Fibroblast of skin of right biceps (primary cell): ENCODE results near the gene B3GALT5.
"Not testable (repeated sequence)": the region's sequence is repeated elsewhere in the genome, so short reads cannot be mapped to it uniquely, and the experiment has no call there.

Experiments used
- DNase-seq: peaks from one replicate; pipeline ENCODE4 v3.0.0-alpha.2; 2013

Gene B3GALT5, protein sequence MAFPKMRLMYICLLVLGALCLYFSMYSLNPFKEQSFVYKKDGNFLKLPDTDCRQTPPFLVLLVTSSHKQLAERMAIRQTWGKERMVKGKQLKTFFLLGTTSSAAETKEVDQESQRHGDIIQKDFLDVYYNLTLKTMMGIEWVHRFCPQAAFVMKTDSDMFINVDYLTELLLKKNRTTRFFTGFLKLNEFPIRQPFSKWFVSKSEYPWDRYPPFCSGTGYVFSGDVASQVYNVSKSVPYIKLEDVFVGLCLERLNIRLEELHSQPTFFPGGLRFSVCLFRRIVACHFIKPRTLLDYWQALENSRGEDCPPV

DNA sequence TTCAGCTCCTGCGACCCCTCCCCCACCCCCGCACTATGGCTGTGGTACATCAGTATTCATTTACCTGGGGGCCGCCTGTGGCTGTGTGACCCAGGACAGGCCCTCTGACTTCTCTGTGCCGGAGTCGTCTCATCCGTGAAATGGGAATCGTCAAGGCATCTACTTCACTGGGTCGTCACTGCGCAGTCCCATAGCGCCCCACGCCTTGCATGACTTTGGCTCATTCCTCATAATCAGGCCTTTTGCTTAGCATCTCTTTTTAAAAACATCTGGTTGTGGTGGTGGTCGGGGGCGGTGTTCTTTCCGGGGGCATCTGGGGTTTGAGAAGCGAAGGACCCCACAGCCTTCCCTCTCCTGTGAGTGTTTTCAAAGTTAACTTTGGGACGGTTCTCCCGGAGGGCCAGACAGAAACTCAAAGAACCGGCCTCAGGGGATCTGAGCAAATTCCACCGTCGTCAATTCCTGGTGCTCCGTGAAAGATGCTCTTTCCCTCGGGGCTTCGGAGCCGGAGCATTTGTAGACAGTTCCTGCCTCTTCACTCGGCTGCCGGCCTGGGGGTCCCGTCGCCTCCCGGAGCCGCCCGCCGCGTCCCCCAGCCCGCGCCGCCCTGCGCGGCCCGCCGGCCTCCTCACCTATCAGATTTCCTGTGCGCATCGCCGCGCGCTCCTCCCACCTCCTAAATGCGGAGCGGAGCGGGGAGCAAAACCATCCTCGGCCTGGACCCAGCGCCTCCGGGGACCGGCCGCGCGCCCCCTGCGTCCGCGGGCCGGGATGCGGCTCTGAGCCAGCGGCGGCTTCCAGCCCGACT, at the start of gene B3GALT5:
TSS of gene B3GALT5 (plus strand) at position 708 of the 808 bp plus-strand sequence. CDS start 47,620 bp downstream, outside the sequence.
- DNase-seq = peak; percentile 64

DNA sequence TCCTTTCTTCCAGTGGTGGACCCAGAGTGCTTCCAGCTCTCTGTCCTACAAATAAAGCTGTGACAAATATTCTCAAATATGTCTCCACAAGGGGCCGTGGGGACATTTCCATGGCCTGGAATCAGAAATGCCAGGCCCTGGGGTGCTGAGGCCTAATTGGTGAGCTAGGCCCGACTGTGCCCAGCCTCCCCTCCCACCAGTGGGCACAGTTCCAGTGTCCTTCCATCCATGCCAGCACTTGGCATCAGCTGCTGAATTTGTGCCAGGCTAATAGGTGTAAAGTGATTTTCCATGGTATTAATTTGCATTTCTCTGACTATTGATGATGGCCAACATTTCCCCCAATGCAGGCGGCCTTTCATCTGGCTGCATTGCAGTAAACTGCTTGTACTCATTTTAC, 48.5 kb upstream of the B3GALT5 start:
- DNase-seq = no peak

DNA sequence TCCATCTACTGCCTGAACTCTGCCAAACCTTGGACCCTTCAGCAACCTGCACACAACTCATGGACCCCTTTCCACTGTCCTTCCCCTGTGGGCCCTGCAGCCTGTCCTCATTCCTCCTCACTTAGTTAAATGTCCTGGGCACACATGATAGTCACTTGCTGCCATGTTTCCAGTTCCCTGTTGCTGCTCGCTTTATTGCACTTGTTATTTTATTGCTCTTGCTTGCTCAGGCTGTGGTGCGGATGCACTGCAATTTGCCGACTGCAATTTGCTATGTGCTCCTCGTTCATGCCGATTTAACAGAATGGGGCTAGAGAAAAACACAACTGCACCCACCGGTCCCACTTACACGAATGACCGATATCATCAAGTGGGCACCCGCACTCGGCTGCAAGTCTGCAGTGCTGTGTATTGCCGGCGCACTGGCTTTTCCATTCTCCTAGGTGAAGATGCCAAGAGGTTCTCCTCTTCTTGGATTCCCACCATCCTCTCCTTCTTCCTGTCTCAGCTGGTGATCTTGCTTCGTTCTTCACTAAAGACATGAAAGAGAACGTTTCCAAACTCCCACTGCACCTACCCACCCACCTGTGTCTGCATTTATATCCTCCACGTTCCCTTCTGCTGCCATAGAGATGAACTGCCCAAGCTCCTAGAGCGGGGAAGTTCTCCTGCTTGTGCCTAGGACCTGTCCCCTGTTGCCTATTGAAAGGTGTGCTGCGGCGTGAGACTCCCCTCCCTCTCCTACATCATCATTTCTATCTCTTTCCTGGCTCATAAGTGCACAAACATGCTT, 45.4 kb upstream of the B3GALT5 start:
- DNase-seq = no peak

DNA sequence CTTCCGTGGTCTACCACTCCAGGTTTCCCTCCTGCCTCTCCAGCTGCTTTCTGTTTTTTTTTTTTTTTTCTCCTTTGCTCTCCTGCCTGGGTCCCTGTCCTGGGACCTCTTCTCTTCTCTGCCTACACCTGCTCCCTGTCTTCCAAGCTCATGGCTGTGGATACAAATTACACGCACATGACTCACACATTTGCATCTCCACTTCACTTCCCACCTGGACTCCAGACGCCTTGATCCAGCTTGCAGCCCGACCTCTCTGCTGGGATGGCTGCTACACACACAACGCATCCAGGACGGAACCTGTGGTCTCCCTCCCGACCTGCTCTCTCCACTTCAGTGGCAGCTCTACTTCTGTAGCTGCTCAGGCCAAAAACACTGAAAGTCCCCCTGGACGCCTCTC, 44.4 kb upstream of the B3GALT5 start:
- DNase-seq = no peak

DNA sequence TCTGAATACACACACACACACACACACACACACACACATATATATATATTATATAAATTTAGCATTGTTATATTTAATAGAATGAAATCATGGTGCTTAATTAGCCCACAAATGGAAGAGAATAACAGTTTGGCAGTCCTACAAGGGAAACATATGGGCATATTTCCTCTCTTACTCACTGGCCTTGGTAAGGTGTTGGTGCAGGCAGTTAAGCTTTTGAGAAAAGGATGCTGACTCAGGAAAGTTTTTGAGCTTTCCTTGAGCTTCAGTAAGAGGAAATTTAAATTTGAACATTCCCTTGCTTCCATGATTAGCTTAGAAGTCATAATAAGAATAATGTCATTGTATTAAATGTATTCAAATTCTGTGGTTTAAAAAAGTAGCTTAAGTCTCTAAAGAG, 37.0 kb upstream of the B3GALT5 start:
- peak; percentile 44 for DNase-seq

DNA sequence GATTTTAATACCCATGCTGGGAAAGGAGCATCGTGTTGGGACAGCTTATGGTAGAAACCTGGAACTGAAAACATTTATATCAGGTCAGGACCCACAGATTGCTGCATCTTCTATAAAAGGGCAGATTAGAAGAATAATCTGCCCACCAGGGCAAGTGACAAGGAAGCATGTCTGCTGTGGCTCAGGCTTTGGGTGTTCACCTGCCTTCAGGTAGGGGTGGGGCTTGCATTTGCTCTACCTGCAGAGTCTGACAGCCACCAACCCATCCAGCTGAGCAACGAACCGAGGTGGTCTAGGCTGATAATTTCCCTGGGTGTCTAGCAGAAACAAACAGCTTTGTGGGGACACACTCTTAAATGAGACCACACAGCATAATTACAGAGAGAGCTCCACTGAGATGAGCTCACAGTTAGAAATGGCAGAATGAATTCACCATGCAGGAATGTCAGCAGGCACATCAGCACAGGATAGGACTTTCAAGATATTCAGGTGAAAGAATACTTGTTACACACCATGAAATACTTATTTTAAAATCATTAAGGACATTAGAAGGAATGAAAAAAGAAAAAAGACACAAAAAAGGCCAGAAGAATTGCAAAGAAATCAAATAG, 36.1 kb upstream of the B3GALT5 start:
- no peak for DNase-seq

DNA sequence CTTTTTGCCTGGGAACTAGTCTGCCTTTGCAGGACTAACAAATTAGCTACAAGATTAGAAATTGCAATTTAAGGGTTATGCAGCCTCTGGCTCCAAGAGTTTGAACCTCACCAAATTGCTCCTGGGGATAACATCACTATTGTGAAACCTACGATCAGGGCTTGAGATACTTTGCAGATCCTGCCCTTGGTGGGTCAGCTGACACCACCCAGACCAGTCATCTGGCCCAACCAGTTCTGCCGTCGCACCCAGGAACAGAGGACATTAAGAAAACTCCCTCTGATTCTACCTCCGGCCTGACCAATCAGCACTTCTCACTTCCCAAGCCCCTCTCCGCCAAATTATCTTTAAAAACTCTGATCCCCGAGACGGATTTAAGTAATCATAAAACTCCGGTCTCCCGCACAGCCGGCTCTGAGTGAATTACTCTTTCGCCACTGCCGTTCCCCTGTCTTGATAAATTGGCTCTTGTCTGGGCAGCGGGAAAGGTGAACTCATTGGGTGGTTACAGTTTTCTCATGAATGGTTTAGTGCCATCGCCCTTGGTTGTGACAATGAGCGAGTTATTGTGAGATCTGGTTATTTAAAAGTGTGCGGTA, 32.9 kb upstream of the B3GALT5 start:
- DNase-seq = no peak

DNA sequence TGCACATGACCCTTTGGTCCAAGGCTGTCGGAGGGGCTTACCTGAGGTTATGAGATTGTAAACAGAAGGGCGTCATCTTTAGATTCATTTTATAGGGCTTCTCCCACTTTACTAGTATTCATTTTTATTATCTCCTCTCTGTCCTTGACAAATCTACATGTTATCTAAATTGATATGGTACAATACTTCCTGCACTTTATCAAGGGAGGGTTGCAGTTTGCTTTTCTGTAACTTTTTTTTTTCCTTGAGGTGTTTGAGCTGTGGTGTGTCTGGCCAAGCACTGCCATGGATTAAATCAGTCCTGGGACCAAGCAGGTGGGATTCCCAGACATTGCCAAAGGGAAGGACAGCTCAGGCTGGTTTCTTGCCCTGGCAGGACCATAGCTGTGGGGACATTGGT, 32.0 kb upstream of the B3GALT5 start:
- no peak for DNase-seq

DNA sequence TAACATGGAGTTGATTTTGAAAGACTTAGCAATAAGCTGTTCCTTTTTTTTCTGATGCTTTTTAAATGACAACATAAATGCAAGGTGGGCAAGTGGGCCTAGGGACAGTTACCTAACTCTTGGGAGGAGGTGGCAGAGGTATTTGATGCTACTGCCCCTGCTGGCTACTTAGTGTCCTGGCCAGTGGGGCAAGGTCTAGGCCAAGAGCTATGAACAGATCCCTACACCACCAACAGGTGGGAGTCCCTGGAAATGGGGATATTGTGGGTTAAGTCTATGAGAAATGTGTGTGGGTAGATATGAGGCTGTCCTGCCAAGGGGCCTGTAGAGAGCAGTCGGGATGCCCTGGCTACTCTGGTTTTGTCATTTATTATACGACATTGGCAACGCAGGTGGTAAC, 31.3 kb upstream of the B3GALT5 start:
- DNase-seq = no peak

DNA sequence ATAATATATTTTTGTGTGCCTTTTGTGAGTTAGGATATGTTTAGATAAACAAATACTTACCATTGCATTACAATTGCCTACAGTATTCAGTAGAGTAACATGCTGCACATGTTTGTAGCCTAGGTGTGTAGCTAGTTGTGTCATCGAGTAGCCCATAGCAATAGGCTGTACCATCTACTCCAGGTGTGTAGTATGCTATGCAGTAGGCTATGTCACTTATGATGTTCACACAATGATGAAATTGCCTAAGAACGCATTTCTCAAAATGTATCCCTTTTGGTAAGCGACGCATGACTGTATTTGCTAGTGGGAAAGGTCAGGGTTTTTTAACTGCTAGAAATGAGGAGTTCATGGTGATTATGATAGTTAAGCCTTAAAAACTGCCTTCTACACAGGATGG, 30.0 kb upstream of the B3GALT5 start:
- no peak for DNase-seq

DNA sequence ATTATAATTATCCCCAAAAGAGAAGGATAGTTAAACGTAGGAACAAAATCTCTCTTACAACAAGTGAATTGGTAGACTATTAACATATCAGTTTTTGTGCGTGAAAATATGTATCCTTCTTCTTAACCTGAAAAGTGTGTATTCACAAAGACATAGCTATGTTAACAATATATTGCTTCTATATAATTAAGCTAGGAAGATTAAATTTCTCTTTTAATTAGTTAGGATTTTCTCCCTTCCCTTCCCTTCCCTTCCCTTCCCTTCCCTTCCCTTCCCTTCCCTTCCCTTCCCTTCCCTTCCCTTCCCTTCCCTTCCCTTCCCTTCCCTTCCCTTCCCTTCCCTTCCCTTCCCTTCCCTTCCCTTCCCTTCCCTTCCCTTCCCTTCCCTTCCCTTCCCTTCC, 29.2 kb upstream of the B3GALT5 start:
- DNase-seq = not testable (repeated sequence)

DNA sequence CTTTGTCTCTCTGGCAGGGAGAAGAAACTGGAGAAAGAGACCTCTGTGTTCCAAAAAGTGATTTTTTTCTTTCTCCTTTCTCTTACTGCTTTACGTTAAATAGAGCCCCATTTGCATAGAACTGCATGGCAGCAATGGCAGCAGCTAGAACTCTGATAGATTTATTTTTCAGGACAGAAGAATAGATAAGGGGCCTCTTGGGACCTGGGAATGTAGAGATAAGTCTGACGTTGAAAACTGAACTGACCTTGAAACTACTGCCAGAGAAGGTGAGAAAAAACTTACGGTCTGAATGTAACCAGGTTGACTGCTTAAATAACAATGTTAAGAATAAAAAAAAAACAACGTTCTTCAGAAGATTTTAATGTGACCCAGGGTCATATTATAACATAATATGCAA, 25.4 kb upstream of the B3GALT5 start:
- no peak for DNase-seq

DNA sequence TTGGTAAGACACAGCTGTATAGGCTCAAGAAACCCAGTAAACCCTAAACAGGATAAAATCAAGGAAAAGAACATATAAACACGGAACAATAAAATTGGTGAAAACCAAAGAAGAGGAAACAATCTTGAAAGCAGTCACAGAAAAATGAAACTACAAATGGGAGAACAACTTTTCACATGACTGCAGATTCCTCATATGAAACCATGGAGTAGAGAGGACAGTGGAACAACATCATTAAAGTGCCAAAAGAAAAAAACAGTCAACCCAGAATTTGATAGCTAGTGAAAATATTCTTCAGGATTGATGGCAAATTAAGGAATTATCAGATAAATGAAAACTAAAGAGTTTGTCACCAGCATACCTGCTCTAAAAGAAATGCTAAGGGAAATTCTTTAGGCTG, 23.9 kb upstream of the B3GALT5 start:
- DNase-seq = no peak

DNA sequence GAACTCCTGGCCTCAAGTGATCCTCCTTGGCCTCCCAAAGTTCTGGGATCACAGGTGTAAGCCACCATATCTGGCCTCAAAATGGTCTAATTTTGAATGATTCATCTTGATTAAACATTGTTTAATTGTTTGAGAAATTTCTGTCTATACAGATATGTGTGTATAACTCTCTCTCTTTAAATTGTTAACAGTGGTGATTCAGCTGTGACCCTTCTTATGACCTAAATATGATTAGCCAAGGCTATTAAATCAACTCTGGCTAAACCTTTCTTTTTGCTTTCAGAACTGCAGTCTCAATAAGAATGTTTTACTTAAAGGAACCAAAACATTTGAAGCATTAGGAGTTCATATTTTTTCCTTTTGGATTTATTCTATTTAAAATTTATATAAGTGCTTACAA, 19.2 kb upstream of the B3GALT5 start:
- no peak for DNase-seq

DNA sequence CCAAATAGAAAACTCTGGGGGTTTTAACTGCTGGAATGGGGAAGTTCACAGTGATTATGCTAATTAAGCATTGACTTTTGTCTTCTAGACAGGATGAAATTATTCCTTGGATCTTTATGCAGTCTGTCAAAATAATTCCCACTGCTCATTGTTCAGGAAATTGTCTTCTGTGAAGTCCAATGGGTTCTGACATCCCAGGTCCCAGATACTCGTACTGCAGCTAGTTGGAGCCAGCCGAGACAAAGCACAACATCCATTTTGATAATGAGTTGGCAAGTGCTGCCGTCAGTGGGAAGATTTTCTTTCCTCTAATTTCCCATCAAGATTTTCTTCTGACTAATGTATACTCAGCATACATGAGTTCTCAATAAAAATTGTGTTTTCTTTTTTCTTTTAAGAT, 17.3 kb upstream of the B3GALT5 start:
- no peak for DNase-seq

DNA sequence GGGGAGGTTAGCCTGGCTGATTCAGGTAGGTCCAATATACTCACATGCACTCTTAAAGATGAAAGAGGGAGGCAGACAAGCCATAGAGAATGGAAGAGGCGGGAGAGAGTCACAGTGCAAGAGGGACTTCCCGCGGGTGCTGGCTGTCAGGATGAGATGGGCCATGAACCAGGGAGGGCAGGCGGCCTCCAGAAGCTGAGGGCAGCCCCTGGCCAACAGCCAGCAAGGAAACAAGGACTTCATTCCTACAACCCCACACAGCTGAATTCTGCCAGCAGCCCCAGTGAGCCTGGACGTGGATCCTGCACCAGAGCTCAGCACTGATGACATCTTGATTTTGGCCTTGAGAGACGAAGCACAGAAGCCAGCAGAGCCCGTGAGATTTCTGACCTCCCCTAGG, 15.1 kb upstream of the B3GALT5 start:
- no peak for DNase-seq

DNA sequence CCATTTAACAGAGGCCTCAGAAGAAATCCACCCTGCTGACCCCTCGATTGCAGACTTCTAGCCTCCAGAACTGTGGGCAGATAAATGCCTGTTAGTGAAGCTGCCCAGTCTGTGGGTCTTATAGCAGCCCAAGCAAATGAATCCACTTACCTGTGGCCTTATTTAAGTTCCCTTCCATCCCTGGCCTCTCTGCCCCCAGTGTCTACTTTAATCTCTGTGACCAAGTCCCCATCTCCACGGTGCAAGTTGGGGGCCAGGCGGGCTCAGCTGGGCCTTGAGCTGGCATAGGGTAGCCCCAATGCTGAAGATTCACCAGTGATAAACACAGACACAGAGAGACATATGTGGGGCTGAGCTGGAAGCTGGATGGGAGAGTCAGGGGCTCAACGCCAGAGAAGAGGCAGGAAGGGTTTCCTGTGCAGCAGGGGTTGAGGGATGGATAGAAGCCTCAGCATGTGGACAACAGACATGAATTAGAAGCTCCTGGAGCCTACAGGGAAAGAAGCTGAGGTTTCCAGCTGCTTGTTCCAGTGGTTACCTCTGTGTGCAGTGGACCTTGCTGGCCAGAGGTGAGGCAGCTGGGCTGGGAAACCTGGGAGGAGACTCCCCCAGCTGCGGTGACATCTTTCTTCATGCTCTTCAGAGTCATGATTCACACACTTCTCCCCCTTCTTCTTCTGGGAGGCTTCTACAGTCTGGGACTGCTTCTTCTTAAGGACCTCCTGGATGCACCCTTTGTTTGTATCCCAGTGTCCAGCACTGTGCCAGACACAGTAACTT, 13.4 kb upstream of the B3GALT5 start:
- DNase-seq = no peak

DNA sequence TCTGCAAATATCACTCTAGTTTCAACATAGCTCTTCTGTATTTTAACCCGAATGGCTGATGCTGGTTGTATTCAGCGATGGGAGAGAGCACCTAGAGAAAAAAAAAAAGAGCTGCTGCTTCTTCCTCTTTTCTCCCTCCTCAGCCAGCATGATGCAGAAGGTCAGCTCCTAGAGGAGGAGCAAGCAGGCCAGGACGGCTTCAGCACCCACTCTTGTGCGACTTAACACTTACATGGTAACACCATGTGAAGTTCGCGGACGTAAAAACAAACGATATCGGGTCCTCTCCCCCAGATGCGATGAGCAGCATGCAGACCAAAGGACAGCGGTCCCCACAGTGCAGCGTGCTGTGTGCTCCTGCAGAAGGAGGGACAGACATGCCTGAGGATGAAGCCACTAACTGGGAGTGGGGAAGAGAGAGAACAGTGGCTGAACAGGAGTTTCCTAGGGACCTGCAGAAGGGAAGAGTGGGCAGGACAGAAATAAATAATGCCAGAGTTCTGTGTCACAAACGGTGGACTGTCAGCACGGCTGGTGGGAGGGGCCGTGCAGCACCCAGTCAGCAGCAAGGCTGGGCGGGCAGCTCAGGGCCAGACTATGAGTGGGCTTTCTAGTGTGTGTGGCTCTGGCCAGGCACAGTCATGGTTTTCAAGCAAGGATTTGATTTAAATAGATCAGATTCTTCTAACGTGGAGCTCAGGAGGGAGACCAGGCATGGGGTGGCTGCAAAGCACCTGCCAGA, 11.4 kb upstream of the B3GALT5 start:
- peak; percentile 7 for DNase-seq

DNA sequence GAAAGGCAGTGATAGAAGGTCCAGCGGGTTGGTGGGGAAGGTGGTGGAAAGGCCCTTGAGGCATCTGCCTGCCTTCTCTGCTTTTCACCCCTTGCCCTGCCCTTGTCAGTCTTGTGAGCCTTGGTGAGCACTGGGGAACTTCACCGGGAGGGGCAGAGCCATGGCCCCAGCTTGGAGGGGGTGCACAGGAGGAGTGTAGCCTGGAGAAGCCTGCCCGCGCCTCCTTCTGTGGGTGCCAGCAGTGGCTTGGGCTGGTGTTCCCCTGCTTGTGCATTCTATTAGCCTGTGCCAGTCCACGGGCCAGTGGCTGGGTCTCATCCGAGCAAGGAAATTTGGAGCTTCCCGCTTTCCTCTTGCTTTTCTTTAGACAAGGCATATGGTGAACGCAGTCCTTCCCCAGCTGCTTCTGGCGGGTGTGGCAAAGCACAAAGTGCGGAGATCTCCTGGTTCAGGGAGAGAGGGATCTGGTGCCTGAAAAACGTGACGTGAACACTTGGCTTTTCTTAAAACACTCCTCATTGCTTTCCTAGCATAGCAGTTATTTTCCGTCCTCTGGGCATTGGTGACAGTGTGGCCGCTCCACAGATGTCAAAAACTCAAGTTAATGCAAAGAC, 10.6 kb upstream of the B3GALT5 start:
- no peak for DNase-seq

DNA sequence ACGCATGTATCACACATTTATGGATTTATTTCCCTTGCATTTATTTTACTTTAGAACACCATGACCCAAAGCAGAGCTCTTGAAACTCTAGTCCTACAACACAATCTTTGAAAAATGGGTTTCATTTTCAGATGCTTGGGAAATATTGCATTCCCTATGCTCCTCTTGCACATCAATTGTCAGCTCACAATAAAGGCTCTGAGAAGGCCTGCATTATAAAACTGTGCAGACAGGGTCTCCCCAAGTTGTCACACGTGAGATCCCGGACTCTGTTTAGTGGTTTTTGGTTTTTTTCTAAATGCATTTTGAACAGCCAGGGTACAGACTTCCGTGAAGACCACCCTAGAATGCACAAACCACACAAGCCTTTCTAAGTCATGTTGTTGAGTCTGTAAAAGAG, 9.9 kb upstream of the B3GALT5 start:
- DNase-seq = no peak

DNA sequence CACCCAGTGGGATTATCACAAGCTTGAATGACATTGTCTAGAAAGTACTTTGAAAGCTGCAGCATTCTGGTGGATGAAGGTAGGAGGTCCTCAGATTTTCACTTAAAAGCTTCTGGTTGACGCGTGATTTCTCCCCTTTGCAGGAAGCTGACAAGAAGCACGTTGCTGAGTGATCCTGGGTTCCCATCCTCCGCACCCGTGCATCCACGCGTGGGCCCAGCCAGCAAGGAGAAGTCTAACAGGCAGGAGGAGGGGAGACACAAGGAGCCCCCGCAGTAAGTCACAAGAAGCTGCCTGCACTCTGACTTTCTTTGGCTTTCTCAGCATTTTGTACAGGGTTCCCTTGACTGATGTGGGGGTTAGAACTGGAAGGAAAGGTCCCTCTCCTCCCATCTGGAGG, 7.8 kb upstream of the B3GALT5 start:
- DNase-seq = no peak
